Measurements from ENCODE around the gene RORC. TPM values are rescaled to one million over a fixed set of nuclear protein-coding genes. Genes with fewer than 3 reads are reported as not detected.

Gene RORC
- total and polyA plus RNA-seq, 4 donors = 7.6 to 24.7 (median 9.6) TPM

GRCh38 chr1:151779852-151780251, 51.8 kb downstream of the RORC start:
- peaks cover 0 to 13% (median 4%) of the 10 kb centered on the region in 4 donors for H3K36me3 ChIP-seq (ENCODE audit: control insufficient read depth in 4 of 4, insufficient read depth in 4 of 4, low read length in 4 of 4)

GRCh38 chr1:151777317-151777716, 54.3 kb downstream of the RORC start:
- no peak overlapping the region for H3K4me3 ChIP-seq
- H3K9ac ChIP-seq (ENCODE audit: insufficient read depth in 1 of 2, low read length in 2 of 2) = no peak overlapping the region
- no peak for TF ChIP-seq CTCF (IDR thresholded peaks at IDR 0.05; ENCODE audit: control extremely low read depth, extremely low read depth)
- no peak for DNase-seq
- no peaks in the 10 kb centered on the region for H3K27me3 ChIP-seq (ENCODE audit: control insufficient read depth in 3 of 3, insufficient read depth in 3 of 3, low read length in 2 of 3)
- H3K4me1 ChIP-seq (ENCODE audit: control insufficient read depth in 5 of 5, insufficient read depth in 5 of 5, low read length in 5 of 5) = no peaks in the 10 kb centered on the region
- H3K9me3 ChIP-seq (ENCODE audit: control insufficient read depth in 4 of 4, insufficient read depth in 3 of 4, low read length in 3 of 4) = no peaks in the 10 kb centered on the region
- WGBS, 2 donors = 74 to 98% methylated on average over 4 of the region's 4 CpGs
- H3K27ac ChIP-seq (ENCODE audit: low read depth in 1 of 2, low read length in 1 of 2) = no peak overlapping the region
- H3K36me3 ChIP-seq (ENCODE audit: control insufficient read depth in 4 of 4, insufficient read depth in 4 of 4, low read length in 4 of 4) = peaks cover 0 to 13% (median 5%) of the 10 kb centered on the region in 4 donors
- no peak for ATAC-seq (ENCODE audit: insufficient read depth, low FRiP score)

More at GRCh38 chr1:151779852-151780251, 51.8 kb downstream of the RORC start:
- H3K4me3 ChIP-seq = no peak overlapping the region
- WGBS, 2 donors = 78 to 89% methylated on average over 4 of the region's 4 CpGs
- no peak overlapping the region for H3K9ac ChIP-seq (ENCODE audit: insufficient read depth in 1 of 2, low read length in 2 of 2)
- no peaks in the 10 kb centered on the region for H3K27me3 ChIP-seq (ENCODE audit: control insufficient read depth in 3 of 3, insufficient read depth in 3 of 3, low read length in 2 of 3)
- TF ChIP-seq CTCF (IDR thresholded peaks at IDR 0.05; ENCODE audit: control extremely low read depth, extremely low read depth) = no peak
- H3K9me3 ChIP-seq (ENCODE audit: control insufficient read depth in 4 of 4, insufficient read depth in 3 of 4, low read length in 3 of 4) = no peaks in the 10 kb centered on the region
- no peak for ATAC-seq (ENCODE audit: insufficient read depth, low FRiP score)
- DNase-seq = no peak
- no peak overlapping the region for H3K27ac ChIP-seq (ENCODE audit: low read depth in 1 of 2, low read length in 1 of 2)
- H3K4me1 ChIP-seq (ENCODE audit: control insufficient read depth in 5 of 5, insufficient read depth in 5 of 5, low read length in 5 of 5) = no peaks in the 10 kb centered on the region

- DNase-seq (no peak), ATAC-seq (ENCODE audit: insufficient read depth, low FRiP score) (no peak)
- Histone ChIP-seq H3K4me3 (no peak overlapping the region), H3K27ac (ENCODE audit: low read depth in 1 of 2, low read length in 1 of 2) (no peak overlapping the region), H3K27me3 (ENCODE audit: control insufficient read depth in 3 of 3, insufficient read depth in 3 of 3, low read length in 2 of 3) (no peaks in the 10 kb centered on the region), H3K36me3 (ENCODE audit: control insufficient read depth in 4 of 4, insufficient read depth in 4 of 4, low read length in 4 of 4) (peaks cover 0 to 12% (median 5%) of the 10 kb centered on the region in 4 donors), H3K9ac (ENCODE audit: insufficient read depth in 1 of 2, low read length in 2 of 2) (no peak overlapping the region), H3K9me3 (ENCODE audit: control insufficient read depth in 4 of 4, insufficient read depth in 3 of 4, low read length in 3 of 4) (no peaks in the 10 kb centered on the region), H3K4me1 (ENCODE audit: control insufficient read depth in 5 of 5, insufficient read depth in 5 of 5, low read length in 5 of 5) (no peaks in the 10 kb centered on the region)
- 75 to 97% methylated on average over 3 of the region's 3 CpGs for WGBS, 2 donors
- no peak for TF ChIP-seq CTCF (IDR thresholded peaks at IDR 0.05; ENCODE audit: control extremely low read depth, extremely low read depth)
These were observed 54.9 kb downstream of the RORC start for GRCh38 chr1:151776665-151777062.

All from lung (tissue), 12 donors.